NOMO-1 (cell line): ENCODE results near the gene SRSF9.

Experiments
- DNase-seq, 2 experiments: peaks; one replicate each; lab custom pipeline; 2025; ENCODE audit not compliant: unreplicated experiment in 2 of 2; lab: John Stamatoyannopoulos, UW

SRSF9 gene

DNA sequence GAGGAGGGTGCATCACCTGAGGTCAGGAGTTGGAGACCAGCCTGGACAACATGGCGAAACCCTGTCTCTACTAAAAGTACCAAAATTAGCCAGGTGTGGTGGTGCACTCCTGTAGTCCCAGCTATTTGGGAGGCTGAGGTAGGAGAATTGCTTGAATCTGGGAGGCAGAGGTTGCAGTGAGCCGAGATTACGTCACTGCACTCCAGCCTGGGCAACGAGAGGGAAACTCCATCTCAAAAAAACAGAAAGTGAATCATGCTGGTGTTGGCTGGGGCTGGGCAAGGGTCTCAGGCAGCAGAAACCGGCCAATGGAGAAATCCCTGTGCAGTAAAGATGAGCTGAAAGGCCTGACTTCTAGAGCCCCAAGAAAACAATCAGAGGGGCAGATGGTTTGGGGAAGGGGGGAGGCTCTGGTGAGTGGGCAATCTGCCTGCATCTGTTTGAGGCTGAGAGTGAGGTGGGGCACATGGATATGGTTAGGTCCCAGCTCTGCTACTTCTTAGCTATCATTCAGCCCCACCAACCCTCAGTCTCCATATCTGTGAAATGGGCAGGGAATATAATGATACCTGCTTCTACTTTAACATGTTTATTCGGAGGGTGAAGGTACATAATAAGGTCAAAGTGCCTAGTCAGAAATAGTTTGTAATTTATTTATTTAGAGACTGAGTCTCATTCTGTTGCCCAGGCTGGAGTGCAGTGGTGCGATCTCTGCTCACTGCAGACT is 52.9 kb downstream of the SRSF9 start:
- DNase-seq, result no peak

- no peak for DNase-seq
Observed at GRCh38 chr12:120413901-120414695, 55.5 kb downstream of the SRSF9 start.

DNA sequence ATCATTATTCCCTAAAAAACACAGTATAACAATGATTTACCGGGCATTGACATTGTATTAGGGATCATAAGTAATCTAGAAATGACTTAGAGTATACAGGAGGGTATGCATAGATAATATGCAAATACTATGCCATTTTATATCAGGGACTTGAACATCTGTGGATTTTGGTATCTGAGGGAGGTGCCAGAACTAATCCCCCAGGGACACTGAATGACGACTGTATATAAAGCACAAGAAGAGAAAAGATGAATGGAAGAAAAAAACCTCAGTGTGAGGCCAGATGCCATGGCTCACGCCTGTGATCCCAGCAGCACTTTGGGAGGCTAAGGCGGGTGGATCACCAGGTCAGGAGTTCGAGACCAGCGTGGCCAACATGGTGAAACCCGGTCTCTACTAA is 57.1 kb downstream of the SRSF9 start:
- DNase-seq, result no peak
